GM12874 (cell line): ENCODE measurements around the gene VHLL.

ENCODE experiments used
- CTCF ChIP-seq: IDR thresholded peaks from 2 replicates; pipeline ENCODE4 v1.5.1; 2011; ENCODE audit warnings: low read depth, mild to moderate bottlenecking, control low read depth, low read length, moderate library complexity; ENCODE audit not compliant: insufficient read depth

Gene VHLL

DNA sequence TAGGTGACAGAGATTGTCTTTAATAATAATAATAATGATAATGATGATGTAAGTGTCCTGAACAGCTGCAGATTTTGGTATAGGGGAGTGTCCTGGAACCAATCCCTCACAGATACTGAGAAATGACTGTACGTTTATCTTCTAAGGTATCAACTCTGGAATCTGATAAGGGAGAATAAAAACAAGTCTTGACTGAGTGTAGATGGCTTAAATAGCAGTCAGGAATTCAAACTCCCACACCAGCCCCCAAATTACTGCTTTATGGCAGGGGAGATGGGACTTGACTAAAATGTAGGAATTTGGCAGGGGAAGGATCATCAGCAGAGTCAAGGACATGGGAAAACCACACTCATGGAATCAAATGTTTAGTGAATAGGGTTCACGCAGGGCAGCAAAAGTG lies 6.1 kb upstream of the VHLL start:
- TF ChIP-seq CTCF: no peak

DNA sequence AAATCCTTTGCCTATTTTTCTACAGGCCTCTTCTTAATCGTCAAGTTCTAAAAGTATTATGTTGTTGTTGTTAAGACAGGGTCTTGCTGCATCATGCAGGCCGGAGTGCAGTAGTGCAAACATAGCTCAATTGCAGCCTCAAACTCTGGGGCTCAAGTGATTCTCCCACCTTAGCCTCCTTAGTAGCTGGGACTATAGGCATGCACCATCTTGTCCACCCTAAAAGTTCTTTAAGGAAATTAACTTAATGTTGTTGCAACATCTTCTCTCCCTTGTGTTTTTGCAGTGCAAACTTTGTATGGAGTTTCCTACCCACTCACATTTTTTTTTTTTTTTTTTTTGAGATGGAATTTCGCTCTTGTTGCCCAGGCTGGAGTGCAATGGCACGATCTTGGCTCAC lies 4.1 kb upstream of the VHLL start:
- TF ChIP-seq CTCF: no peak

DNA sequence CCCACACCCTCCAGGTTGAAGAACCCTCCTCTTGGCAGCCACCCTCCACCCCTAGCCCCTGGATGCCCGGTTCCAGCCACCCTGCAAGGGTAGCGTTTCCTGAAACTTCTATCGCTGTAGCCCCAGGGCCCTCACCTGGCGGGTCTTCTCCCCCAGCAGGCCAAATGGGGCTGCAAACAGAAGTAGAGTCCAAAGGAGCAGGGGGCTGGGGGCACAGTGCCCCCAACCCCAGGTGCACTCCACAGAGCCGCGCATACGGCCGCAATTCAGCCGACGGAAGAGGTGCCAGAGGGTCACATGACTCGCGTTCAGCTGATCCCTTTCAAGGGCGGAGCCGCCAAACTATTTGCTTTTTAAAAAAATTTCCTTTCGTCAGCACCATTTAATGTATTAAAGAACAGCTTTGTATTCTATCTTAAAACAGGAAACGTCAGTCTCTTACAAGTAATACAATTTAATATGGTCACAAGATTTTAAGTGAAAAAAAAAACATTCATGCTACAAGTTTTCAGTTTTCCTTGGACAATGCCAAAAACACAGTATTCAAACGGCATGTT lies 3.6 kb downstream of the VHLL start, which contains the start of gene GLMP:
TSS of gene GLMP (minus strand) at position 289 of the 557 bp plus-strand sequence. CDS start at position 255, 34 bp downstream.
- no peak for TF ChIP-seq CTCF

DNA sequence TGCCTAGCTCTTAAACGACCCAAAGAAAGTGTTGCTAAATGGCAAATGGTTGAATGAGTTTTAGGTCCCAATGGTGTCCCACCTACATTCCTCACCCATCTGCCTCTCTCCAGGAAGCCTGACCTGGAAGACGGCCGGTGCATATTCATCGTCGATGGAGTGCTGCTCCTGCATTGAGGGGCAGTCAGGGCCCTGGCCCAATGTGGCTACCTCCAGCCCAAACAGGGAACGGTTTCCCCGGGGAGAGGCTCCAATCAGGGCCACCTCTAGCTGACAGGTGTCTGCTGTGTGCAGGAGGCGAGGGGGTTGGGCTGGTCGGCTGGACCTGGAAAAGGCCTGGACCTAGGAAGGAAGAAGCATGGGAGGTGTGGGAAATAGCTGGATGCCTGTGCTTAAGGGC lies 5.2 kb downstream of the VHLL start:
- TF ChIP-seq CTCF: no peak

DNA sequence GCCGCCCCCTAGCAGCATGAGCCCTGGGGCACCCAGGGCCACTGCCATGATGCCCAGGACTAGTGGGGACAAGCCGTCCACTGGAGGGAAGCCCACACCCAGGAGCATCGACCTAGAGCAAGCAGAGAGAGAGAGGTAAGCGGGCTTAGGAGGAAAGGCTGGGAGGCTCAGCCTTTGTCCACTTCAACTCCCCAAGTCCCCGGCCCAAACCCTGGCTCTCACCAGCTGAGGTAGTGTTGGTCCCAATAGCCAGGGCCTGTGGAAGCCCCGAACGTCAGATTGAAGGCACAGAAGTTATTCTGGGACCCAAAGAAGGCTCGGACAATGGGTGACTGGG lies 6.0 kb downstream of the VHLL start:
- no peak for TF ChIP-seq CTCF

- TF ChIP-seq CTCF: no peak
Measured at GRCh38 chr1:156291226-156292061, 7.7 kb downstream of the VHLL start.

- no peak for TF ChIP-seq CTCF
Measured at GRCh38 chr1:156289857-156290256, 9.2 kb downstream of the VHLL start.
